GM04504 (cell line): ENCODE results near the gene ANKRD6.
"Not testable (repeated sequence)": the region's sequence is repeated elsewhere in the genome, so short reads cannot be mapped to it uniquely, and the experiment has no call there.

Experiments
- DNase-seq: peaks from one replicate; pipeline ENCODE4 v3.0.0-alpha.2; 2012; ENCODE audit warnings: low read depth

Gene ANKRD6

DNA sequence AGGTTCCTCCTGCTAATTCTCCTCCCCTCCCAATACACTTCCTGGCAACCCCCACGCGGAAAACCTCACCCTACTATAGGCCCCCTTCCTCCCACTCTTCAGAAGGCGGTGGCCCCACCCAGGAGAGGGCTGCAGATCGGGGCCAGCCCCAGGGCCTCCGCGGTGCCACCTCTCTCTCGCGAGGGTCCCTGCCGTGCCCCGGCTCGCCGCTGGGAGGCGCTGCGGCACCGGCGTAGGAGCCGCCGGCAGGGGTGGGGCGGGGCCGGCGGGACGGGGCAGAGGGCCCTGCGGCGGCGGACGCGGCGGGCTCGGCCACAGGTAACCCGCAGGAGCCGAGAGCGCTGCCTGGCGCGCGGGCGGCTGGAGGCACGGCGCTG lies at the start of gene ANKRD6:
Gene ANKRD6 (plus strand): TSS at position 278 of the 377 bp plus-strand sequence. CDS start 133,825 bp downstream, outside the sequence.
- no peak for DNase-seq

DNA sequence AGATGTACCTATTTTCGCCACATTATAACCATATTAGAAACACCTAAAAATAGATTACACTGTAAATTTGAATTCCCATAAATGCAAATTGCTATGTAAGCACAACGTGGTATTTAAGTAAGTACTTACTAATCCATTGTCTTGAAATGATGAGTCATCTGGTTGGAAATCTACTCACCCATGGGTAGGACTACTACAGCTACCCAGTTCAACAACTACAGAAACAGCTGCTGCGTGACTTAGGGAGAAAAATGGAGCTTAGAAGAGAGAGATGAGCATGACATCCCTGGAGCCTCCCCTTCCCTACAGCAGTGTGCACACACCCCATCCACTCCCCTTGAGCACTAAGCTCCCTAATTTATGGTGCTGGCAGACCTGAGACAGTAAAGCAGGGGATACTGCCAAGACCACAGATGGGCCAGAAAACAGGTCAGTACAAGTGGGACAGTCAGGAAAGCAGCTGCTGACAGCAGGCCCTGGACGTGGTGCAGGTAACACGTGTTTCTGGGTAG lies 47.7 kb upstream of the ANKRD6 start:
- no peak for DNase-seq

DNA sequence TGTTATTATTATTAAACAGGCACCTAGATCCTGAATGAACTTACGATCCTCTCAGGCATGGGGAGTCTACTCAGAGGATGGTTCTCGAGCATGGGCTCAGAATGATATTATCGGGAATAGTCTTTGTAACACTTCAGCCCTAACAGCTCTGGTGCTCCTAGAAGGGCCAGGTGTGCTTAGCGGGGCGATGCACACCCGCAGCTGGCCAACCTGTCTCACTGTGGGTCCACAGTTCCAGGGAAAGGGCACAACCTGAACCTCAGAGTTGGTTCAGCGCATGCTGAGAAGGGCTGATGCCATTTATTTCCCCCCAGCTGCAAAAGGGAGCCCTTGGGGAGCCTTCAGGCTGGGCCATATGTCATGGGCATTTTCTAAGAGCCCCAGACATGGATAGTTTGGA lies 47.1 kb upstream of the ANKRD6 start:
- no peak for DNase-seq

DNA sequence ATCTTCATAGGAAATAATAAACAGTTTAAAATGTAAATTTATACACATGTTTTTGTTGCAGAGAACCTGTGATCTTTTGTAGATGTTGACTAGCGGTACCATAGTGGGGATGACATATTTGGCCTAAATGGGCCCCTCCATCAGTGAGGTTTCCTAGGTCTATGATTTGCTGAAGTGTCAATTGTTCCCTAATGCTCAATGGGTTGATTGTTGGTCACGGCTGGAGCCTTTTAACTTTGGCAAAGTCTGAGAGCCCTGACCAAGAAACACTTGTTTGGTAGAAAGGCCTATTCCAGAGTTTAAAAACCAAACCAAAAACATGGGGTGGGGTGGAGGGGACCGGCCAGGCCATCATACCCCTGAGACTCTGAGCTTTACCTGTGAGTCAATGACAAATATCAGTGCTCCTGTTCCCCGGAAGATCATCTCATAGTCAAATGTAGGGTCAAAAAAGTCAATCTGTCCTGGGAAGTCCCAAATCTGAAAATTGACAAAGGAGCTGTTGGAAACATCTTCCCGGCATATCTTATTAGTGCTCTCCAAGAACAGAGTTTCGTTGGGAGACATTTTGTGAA lies 45.9 kb upstream of the ANKRD6 start:
- DNase-seq = no peak

DNA sequence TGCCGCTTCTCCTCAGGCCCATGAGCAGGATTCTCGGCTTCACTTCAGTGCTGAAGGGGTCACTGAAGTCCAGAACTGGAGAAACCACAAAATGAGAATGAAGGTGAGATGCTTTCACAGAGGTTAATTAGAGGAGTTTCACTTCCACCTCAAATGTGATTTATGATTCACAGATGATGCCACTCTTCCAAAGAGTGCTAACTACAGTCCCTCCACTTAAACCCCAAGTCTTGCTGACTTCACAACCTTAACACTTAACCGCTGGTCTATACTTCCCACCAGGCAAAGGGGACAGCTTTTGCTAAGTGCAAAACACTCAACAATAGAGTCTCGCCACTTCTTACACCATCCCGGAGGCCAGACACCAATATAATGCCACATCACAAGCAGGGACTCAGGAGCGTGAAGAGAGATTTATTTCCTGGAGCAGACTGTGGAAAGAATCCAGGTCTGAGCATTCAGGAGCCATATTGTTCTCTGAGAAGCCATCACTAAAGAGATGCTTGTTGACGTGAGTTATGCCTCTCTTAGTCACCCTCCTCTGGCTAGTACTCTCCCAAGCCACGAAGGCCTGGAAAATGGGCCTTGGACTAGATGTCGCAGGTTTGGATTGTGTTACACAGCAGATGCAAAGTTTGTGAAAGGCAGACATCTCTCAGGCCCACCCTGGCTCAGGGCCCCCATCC lies 45.3 kb upstream of the ANKRD6 start:
- no peak for DNase-seq

DNA sequence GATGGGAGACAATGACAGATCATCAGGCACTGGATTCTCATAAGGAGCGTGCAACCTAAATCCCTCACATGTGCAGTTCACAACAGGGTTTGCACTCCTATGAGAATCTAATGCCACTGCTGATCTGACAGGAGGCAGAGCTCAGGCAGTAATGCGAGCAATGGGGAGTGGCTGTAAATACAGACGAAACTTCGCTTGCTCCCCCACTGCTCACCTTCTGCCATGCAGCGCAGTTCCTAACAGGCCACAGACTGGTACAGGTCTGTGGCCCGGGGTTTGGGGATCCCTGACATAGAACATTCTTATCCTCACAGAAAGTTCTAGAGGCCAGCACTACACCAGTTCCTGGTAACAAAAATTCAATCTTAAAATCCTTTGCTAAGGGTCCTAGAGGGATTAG lies 44.1 kb upstream of the ANKRD6 start:
- DNase-seq = no peak

DNA sequence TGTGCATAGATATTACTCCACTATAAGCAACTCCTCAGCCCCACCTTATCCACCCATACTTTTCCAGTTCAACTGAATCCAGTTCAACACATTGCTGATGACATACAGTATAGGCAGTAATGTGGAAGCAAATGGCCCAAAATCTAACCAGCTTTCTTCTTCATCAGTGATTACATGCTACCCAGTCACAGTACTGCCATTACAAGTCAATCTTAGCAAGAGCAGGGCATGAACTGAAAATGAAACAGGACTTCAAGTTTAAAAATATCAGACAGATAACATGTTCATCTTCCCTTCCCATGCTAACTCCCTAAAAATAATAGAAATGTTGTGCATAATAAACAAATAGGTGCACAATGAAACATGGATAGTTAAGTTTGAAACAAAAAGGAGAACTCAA lies 40.1 kb upstream of the ANKRD6 start:
- no peak for DNase-seq

DNA sequence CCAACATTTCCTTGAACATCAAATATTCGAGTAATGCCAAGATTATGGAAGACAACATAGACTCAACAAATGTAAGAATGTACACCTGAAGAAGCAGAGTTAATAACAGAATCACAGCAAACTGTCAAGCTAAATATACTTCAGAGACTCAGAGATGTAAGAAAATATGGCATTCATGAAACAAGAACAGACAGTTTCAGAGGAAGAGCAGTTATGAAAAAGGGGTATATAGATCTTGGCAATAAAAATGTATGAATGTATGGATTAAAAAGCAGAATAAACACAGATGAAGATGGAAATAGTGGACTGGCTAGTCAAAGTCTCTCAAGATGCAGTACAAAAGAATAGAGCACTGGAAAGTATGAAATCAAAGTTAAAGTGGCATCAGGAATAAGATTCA lies 39.3 kb upstream of the ANKRD6 start:
- no peak for DNase-seq

DNA sequence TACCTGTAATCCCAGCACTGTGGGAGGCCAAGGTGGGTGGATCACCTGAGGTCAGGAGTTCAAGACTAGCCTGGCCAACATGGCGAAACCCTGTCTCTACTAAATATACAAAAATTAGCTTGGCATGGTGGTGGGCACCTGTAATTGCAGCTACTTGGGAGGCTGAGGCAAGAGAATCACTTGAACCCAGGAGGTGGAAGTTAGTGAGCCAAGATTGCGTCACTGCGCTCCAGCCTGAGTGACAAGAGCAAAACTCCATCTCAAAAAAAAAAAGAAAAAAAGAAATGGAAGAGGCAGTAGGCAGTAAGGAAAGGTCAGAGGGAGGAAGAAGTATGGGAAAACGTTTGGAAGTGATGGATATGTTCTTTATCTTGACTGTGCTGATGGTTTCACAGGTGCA lies 35.1 kb upstream of the ANKRD6 start:
- not testable (repeated sequence) for DNase-seq

DNA sequence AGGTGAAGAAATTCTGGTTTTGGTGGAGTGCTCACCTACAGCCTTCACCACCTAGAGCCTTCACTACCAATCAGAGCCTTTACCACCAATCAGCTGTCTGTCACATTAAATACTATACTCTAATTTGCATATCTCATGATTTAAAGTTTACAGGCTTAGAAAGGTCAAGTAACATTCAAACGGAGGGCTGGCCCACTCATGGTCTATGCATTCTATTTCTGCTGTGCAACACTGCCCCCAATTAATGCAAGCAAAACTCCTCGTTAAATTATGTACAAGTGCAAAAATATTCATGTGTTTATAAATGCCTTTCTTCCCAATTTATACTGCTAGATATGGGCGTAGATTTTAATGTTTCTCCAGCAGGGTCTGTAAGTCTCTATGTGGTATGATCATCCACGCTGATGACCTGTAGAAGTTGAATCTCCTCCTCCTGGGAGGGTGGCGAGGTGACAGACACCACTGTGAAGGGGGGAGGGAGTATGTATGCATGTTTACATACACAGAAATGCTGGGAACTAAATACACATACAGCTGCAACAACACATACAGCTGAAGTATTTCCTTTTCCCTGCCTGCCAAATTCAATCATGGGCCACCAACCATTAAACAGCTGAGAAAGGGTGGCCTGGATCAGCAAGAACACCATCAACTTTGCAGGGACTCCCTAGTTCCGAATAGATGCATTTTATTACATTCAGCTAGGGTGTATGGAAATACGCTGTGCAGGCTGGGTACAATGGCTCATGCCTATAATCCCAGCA lies 34.0 kb upstream of the ANKRD6 start:
- DNase-seq = no peak

DNA sequence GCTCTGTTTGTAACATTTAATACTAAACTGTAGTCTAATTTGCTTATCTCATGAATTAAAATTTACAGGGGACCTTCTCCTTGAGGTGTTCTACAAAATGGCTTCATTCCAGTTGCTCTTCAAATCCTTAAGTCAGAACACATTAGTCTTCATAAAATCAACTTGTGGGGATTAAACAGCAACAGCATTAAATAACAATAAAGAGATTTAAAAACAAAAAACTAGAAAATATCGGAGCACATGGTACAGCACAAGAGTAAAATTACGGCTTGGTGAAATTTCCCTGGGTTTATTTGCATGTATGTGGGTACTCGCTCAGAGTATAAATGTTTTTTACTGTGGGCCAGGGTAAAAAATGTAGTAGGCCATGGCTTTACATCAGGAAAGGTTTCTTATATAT lies 32.9 kb upstream of the ANKRD6 start:
- DNase-seq = no peak

DNA sequence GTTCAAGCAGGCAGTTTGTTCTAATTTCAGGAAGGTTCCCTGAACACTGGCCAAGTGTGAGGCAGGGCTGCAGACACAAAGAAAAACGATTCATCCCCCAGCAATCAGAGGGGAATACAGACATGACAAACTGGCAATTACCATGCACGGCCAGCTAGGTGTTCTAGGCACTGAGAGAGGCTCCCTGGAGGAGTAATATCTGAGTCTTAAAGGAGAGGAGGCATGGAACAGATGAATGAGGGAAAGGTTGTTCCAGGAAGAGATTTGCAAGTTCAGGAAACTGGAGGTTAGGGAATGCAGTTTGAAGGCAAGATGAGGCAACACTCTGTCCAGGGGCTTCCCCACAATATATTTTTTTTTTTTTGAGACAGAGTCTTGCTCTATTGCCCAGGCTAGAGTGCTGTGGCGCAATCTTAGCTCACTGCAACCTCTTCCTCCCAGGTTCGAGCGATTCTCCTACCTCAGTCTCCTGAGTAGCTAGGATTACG lies 32.0 kb upstream of the ANKRD6 start:
- DNase-seq = no peak

DNA sequence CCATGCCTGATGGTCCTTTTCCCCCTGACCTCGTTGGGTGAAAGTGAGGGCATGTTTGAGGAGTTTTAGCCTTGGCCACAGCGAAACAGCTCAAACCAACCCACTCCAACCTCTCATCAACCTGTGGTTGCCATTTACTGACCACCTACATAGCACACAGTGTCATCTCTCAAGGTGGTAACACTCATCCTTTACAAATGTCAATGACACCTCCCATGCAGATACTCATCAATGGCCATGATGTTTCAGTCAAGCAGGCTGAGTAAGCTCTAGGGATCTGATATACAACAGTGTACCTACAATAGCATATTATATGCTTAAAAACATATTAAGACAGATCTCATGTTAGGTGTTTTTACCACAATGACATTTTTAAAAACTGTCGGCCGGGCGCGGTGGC lies 30.2 kb upstream of the ANKRD6 start:
- no peak for DNase-seq

DNA sequence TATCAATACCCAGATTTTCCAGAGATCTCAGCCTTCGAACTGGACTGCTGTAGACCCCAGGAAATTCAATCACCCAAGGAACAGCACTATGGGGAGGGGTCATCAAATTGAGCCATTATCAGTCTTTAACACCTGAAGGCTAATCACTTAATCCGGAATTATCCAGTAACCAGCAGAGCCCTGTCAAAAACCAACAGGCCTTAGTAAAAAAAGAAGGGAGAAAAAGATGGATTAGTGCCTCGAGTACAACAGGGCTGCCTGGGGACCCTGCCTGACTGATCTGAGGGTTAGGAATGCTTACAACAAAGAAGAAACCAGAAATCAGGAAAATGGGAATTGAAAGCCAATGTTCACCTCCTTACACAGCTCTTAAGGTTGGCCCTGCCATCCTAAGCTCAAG lies 28.4 kb upstream of the ANKRD6 start:
- no peak for DNase-seq

DNA sequence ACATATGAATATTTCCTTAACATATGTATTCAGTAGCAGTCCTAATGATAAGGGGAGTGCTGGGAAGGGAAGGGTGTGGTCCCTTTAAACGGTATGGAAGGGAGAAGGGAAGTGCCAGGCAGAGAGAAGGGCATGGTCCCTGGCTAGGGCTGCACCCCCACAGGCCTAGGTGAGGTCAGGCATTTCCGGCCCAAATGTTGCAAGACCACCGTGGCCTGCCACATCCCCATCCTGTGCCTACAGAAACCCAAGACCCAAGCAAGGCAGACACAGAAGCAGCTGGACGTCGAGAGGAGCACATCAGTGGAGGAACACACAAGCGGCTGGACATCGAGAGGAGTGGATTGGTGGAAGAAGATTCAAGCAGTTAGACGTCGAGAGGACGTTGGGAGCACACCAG lies 26.8 kb upstream of the ANKRD6 start:
- DNase-seq = no peak

DNA sequence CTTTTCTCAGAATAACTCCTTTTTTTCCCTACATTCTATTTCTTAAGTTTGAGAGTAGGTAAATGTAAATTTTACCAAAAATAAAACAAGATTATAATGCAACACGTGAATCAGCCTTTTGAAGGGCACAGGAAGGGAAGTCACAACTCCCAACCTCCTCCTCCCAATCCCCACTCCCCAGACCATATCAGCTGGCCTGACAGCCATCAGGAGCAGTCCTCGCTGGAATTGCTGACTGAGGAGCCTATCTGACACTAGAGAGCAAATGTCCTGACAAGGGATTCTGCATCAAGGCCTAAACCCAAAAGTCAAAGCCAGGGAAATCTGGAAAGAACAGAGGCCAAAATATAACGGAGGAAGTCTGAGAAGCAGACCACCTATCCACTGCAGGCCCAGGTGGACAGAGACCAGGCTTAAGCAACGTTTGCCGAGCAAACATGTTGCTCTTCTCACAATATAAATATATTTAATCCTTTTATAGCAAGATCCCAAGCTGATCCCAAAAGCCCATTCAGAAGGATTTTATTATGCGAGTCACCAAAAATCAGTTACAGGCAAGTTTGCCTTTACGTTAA lies 23.4 kb upstream of the ANKRD6 start:
- no peak for DNase-seq

DNA sequence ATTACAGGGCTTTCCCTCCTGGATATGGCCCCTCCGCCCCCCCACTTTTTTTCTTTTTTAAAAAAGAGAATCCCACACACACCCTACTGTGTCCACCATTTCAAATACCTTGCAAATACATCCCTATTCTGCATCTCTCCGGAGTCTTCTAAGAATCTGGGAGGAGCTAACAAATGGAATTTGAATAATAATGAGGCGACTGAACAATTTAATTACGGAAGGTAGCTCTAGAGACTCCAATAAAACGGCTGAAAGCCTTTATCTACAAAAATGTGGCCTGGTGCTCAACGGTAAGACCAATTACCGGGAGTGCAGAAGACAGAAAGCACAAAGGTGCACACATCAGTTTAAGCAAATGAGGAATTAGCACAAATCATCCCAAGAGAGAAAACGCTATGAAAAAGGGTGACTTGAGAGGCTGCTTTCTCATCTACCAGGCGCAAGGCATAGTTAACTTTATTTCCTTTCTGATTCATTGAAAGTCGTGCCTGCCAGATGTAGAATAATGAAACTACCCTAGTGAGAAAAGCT lies 22.7 kb upstream of the ANKRD6 start:
- no peak for DNase-seq

DNA sequence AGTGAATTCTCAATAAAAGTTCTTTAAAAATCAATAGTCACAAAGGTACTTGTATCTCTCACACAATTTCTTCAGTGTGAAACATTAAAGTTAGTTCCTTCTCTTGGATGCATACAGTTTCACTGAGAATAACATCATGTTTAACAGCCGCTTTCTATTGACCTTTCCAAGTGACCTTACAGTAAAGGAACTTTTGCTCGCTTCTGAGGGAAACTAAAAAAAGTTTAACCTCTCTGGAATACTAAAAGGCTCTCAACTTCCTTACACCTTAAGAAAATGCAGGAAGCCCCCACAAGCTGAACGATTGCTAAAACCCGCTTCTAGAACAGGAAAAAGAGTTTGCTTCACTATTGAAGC lies 22.2 kb upstream of the ANKRD6 start:
- no peak for DNase-seq

DNA sequence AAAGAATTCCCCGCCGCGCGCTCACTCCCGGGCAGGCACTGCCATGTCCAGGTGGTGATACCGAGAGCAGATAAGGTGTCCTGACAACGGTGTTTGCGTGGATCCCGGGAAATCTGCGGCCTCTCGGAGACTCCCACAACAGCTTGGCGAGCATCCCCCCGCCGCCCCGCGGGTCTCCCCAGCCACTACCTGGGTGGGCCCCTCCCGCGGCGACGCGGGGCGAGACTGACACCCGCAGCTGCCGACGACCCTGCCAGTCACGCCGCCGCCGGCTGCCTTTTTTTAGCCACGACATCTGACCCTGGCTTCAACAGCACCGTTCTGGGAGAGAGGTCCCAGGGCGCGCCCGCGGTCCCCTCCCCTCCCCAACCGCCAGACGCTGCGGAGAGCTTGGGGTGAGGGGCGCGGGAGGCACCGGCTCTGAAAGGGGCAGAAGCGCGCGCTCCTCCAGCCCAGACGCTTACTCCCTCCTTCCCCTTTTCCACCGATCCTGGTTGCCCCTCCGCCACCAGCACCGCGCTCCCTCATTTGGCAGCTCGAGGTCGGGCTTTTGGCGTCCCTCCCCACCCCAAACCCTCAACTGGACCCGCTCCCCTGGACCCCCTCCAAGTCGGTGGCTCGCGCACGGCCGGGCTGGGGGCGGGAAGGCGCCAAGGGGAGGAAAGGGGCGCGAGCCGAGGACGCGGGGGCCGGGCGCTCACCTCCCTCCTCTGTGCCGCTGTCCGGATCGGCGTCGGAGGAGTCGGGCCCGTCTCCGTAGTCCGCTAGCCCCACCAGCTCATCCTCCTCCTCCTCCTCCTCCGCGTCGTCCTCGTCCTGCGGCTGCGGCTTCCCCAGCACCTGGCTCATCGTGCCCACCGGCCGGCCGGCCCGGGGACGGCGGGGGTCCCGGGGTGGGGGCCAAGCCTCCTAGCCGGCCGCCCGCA lies 21.5 kb upstream of the ANKRD6 start:
- no peak for DNase-seq

DNA sequence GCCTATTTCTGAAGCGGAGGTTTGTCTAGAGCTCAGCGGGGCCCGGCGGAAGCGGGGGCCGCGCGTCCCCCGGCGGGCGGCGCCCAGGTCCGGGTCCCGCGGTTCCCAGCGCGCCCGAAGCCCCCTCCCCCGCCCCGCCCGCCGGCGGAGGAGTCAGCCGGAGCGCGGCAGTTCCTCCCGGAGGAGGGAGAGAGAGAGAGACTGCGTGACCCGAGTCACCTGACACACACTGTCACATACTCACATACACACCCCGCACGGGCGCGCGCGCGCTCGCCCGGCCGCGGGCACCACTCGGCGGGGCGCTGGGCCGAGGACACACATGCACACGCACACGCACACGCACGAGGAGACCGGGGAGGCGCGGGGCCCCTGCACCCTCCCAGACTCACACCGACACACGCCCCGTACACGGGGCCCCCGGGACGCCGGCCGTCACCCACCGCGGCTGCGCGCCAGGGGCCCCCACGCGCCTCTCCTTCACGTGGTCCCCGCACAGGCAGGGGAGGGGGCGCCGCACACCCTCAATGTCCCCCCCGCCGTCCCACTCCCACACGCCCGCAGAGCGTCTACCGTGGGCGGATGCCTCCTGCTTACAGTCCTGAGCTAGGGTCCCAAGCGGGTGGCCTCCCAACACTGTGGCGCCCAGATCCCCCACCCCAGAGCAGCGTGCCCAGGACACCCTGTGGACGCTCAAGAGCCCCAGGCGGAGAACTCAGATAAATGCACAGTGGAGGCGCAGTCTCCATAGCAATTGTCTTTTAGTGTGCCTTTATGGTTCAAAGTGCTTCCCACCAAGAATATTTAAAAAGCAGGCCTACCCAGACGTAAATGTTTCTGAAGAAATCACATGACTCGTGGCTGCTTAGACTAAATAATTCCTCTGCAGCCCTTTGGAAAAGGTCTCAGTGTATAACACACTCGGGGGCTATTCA lies 20.6 kb upstream of the ANKRD6 start, which contains the start of gene RRAGD:
Gene RRAGD (minus strand): TSS at position 203 of the 935 bp plus-strand sequence. CDS start 280 bp downstream, outside the sequence.
- no peak for DNase-seq
